GM12878 (cell line): Measurements from ENCODE around the gene OSGIN1.

Source experiments
- EGR1 ChIP-seq, 2 experiments: IDR thresholded peaks; 1 replicate in 1 of 2; 2 replicates in 1 of 2; pipeline ENCODE4 v1.6.1; 2011 to 2012; ENCODE audit warnings: low read depth in 2 of 2, low read length in 2 of 2, borderline replicate concordance in 1 of 2, mild to moderate bottlenecking in 1 of 2, moderate library complexity in 1 of 2
- NR2C1 ChIP-seq: fragments of 450-650 bp; IDR thresholded peaks from 2 replicates; pipeline ENCODE4 v1.6.1; 2017; ENCODE audit warnings: antibody characterized with exemption, mild to moderate bottlenecking, moderate library complexity
- NR2F1 ChIP-seq: fragments of 450-650 bp; conservative IDR thresholded peaks from 2 replicates; pipeline ENCODE4 v1.6.1; 2017; ENCODE audit warnings: mild to moderate bottlenecking
- POLR2A ChIP-seq: IDR thresholded peaks from 2 replicates; pipeline ENCODE4 v1.6.1; 2011; ENCODE audit warnings: low read depth, mild to moderate bottlenecking, low read length
- POLR2AphosphoS5 ChIP-seq: IDR thresholded peaks from 2 replicates; pipeline ENCODE4 v1.6.1; 2011; ENCODE audit warnings: mild to moderate bottlenecking, low read length, inconsistent platforms
- RCOR1 ChIP-seq: conservative IDR thresholded peaks from 2 replicates; pipeline ENCODE4 v1.6.1; 2012; ENCODE audit warnings: low read depth, low read length, improper control_type of control experiment
- TF ChIP-seq, protein P1 (sequence below): fragments of 450-650 bp; formaldehyde crosslinking; IDR thresholded peaks from 2 replicates; pipeline ENCODE4 v1.5.0; 2022; ENCODE audit warnings: mild to moderate bottlenecking, missing genetic modification characterization
- TF ChIP-seq, protein P2 (sequence below), 3 experiments: IDR thresholded peaks in 2 of 3; conservative IDR thresholded peaks in 1 of 3; 2 replicates each; pipeline ENCODE4 v1.5.1; 2011; ENCODE audit warnings: low read depth in 3 of 3, low read length in 3 of 3, mild to moderate bottlenecking in 3 of 3, control low read depth in 2 of 3, moderate library complexity in 2 of 3, inconsistent platforms in 1 of 3, mixed read lengths in 1 of 3; ENCODE audit not compliant: control insufficient read depth in 2 of 3, insufficient read depth in 1 of 3; ENCODE audit errors: extremely low read depth in 1 of 3
- TF ChIP-seq, protein P3 (sequence below): fragments of 450-650 bp; IDR thresholded peaks from 2 replicates; pipeline ENCODE4 v1.6.1; 2018; ENCODE audit warnings: mild to moderate bottlenecking, low read depth, moderate library complexity; ENCODE audit not compliant: partially characterized antibody

DNA sequence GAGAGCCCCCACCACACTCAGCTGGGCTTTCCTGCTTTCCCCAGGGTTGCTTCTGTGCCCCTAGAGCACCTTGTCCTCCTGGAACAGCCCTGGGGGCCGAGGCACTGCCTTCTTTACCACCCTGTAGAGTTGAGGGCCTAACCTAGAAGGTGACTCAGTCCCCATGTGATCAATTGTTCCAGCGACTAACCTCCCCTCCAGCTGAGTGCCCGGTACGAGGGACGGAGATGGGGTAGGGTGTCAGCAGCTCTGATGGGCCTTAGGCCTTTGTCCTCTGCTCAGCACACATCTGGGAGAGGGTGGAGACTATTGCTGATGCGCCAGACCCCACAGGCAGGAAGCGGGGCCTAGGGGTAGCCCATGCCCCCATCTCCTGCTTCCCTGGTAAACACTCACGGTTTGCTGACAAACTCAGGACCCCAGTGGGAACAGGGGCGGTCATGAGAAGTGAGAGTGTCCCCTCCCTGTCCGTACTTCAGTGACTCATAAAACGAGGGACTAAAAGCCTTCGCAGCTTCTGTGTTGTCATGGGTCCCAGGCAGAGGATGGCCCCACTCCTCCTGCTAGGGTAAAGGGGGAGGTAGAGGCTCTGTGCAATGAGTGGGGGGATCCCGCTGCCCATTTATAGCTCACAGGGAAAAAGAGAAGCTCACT is 48.1 kb downstream of the OSGIN1 start:
- TF ChIP-seq, protein P1, sequence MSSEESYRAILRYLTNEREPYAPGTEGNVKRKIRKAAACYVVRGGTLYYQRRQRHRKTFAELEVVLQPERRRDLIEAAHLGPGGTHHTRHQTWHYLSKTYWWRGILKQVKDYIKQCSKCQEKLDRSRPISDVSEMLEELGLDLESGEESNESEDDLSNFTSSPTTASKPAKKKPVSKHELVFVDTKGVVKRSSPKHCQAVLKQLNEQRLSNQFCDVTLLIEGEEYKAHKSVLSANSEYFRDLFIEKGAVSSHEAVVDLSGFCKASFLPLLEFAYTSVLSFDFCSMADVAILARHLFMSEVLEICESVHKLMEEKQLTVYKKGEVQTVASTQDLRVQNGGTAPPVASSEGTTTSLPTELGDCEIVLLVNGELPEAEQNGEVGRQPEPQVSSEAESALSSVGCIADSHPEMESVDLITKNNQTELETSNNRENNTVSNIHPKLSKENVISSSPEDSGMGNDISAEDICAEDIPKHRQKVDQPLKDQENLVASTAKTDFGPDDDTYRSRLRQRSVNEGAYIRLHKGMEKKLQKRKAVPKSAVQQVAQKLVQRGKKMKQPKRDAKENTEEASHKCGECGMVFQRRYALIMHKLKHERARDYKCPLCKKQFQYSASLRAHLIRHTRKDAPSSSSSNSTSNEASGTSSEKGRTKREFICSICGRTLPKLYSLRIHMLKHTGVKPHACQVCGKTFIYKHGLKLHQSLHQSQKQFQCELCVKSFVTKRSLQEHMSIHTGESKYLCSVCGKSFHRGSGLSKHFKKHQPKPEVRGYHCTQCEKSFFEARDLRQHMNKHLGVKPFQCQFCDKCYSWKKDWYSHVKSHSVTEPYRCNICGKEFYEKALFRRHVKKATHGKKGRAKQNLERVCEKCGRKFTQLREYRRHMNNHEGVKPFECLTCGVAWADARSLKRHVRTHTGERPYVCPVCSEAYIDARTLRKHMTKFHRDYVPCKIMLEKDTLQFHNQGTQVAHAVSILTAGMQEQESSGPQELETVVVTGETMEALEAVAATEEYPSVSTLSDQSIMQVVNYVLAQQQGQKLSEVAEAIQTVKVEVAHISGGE (CRISPR knock-in tag): no peak
- TF ChIP-seq, protein P2, sequence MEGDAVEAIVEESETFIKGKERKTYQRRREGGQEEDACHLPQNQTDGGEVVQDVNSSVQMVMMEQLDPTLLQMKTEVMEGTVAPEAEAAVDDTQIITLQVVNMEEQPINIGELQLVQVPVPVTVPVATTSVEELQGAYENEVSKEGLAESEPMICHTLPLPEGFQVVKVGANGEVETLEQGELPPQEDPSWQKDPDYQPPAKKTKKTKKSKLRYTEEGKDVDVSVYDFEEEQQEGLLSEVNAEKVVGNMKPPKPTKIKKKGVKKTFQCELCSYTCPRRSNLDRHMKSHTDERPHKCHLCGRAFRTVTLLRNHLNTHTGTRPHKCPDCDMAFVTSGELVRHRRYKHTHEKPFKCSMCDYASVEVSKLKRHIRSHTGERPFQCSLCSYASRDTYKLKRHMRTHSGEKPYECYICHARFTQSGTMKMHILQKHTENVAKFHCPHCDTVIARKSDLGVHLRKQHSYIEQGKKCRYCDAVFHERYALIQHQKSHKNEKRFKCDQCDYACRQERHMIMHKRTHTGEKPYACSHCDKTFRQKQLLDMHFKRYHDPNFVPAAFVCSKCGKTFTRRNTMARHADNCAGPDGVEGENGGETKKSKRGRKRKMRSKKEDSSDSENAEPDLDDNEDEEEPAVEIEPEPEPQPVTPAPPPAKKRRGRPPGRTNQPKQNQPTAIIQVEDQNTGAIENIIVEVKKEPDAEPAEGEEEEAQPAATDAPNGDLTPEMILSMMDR (IDR thresholded peaks at IDR 0.05 in 2 of 3, conservative IDR thresholded peaks at IDR 0.05 in 1 of 3; ENCODE audit: control insufficient read depth in 2 of 3, extremely low read depth in 1 of 3, insufficient read depth in 1 of 3, low read depth in 3 of 3, low read length in 3 of 3): no peak
- no peak for TF ChIP-seq POLR2AphosphoS5
- no peak for TF ChIP-seq RCOR1
- no peak for TF ChIP-seq NR2C1
- TF ChIP-seq NR2F1: no peak
- TF ChIP-seq EGR1 (IDR thresholded peaks at IDR 0.05; ENCODE audit: borderline replicate concordance in 1 of 2, low read depth in 2 of 2, low read length in 2 of 2): no peak
- TF ChIP-seq, protein P3, sequence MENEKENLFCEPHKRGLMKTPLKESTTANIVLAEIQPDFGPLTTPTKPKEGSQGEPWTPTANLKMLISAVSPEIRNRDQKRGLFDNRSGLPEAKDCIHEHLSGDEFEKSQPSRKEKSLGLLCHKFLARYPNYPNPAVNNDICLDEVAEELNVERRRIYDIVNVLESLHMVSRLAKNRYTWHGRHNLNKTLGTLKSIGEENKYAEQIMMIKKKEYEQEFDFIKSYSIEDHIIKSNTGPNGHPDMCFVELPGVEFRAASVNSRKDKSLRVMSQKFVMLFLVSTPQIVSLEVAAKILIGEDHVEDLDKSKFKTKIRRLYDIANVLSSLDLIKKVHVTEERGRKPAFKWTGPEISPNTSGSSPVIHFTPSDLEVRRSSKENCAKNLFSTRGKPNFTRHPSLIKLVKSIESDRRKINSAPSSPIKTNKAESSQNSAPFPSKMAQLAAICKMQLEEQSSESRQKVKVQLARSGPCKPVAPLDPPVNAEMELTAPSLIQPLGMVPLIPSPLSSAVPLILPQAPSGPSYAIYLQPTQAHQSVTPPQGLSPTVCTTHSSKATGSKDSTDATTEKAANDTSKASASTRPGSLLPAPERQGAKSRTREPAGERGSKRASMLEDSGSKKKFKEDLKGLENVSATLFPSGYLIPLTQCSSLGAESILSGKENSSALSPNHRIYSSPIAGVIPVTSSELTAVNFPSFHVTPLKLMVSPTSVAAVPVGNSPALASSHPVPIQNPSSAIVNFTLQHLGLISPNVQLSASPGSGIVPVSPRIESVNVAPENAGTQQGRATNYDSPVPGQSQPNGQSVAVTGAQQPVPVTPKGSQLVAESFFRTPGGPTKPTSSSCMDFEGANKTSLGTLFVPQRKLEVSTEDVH: no peak
- no peak for TF ChIP-seq POLR2A
